Neuronal stem cell (in vitro differentiated cells): ENCODE data around the gene CCDC30.

Experiments
- DNase-seq: peaks from one replicate; pipeline ENCODE4 v3.0.0-alpha.2; 2013; ENCODE audit warnings: low spot score
- H2AFZ ChIP-seq: one replicate; pipeline ENCODE4 v1.6.1; 2013; ENCODE audit warnings: mild to moderate bottlenecking, low read length, inconsistent platforms
- H2AK5ac ChIP-seq: 2 replicates; pipeline ENCODE4 v1.6.1; 2013; ENCODE audit warnings: low read depth, mild to moderate bottlenecking, inconsistent platforms, low read length, moderate library complexity, mixed read lengths
- H2BK120ac ChIP-seq: 2 replicates; pipeline ENCODE4 v1.6.1; 2013; ENCODE audit warnings: low read depth, mild to moderate bottlenecking, inconsistent platforms, low read length, moderate library complexity, mixed read lengths
- H2BK12ac ChIP-seq: one replicate; pipeline ENCODE4 v1.6.1; 2013; ENCODE audit warnings: low read length, inconsistent platforms
- H2BK15ac ChIP-seq: 2 replicates; pipeline ENCODE4 v1.6.1; 2013; ENCODE audit warnings: mild to moderate bottlenecking, low read length, inconsistent platforms, mixed read lengths
- H2BK5ac ChIP-seq: one replicate; pipeline ENCODE4 v1.6.1; 2013; ENCODE audit warnings: inconsistent platforms, mild to moderate bottlenecking, low read length, moderate library complexity
- H3K14ac ChIP-seq: one replicate; pipeline ENCODE4 v1.6.1; 2013; ENCODE audit warnings: low read length, inconsistent platforms
- H3K18ac ChIP-seq: 2 replicates; pipeline ENCODE4 v1.6.1; 2013; ENCODE audit warnings: low read length, inconsistent platforms
- H3K23ac ChIP-seq: 2 replicates; pipeline ENCODE4 v1.6.1; 2013; ENCODE audit warnings: low read depth, mild to moderate bottlenecking, mixed read lengths, low read length, inconsistent platforms; ENCODE audit not compliant: poor library complexity
- H3K27ac ChIP-seq: replicated peaks from 3 replicates; pipeline ENCODE4 v1.5.1; 2013; ENCODE audit warnings: low read length, inconsistent platforms
- H3K27me3 ChIP-seq, 3 experiments: 2 replicates each; pipeline ENCODE4 v1.6.1; 2013; ENCODE audit warnings: low read length in 3 of 3, mild to moderate bottlenecking in 2 of 3, inconsistent platforms in 1 of 3, low read depth in 1 of 3, mixed read lengths in 1 of 3, moderate library complexity in 1 of 3; ENCODE audit not compliant: control insufficient read depth in 3 of 3, insufficient read depth in 3 of 3
- H3K36me3 ChIP-seq, 2 donors: replicated peaks in 1 of 2; 2 replicates each; pipeline ENCODE4 v1.6.1; 2013; ENCODE audit warnings: low read length in 2 of 2; ENCODE audit not compliant: control insufficient read depth in 2 of 2, insufficient read depth in 2 of 2
- H3K4ac ChIP-seq: 2 replicates; pipeline ENCODE4 v1.6.1; 2013; ENCODE audit warnings: inconsistent platforms, mild to moderate bottlenecking, low read length, moderate library complexity
- H3K4me1 ChIP-seq, 2 donors: 1 replicate in 1 of 2; 2 replicates in 1 of 2; pipeline ENCODE4 v1.6.1; 2013; ENCODE audit warnings: low read length in 2 of 2, low read depth in 1 of 2; ENCODE audit not compliant: control insufficient read depth in 2 of 2, insufficient read depth in 1 of 2
- H3K4me2 ChIP-seq: one replicate; pipeline ENCODE4 v1.6.1; 2013; ENCODE audit warnings: mild to moderate bottlenecking, low read length, inconsistent platforms; ENCODE audit not compliant: insufficient read depth, poor library complexity, severe bottlenecking
- H3K4me3 ChIP-seq, 2 donors: 2 replicates each; pipeline ENCODE4 v1.5.1; 2013; ENCODE audit warnings: low read length in 2 of 2, mild to moderate bottlenecking in 2 of 2, inconsistent platforms in 1 of 2, moderate library complexity in 1 of 2
- H3K79me1 ChIP-seq: one replicate; pipeline ENCODE4 v1.6.1; 2013; ENCODE audit warnings: low read depth, mild to moderate bottlenecking, inconsistent platforms, low read length, moderate library complexity
- H3K9ac ChIP-seq: one replicate; pipeline ENCODE4 v1.6.1; 2013; ENCODE audit warnings: mild to moderate bottlenecking, low read depth, low read length, inconsistent platforms; ENCODE audit not compliant: poor library complexity
- H3K9me3 ChIP-seq, 2 donors: replicated peaks in 1 of 2; 2 replicates each; pipeline versions ENCODE3 to v1.6.1; 2013; ENCODE audit warnings: low read length in 2 of 2, mild to moderate bottlenecking in 2 of 2, inconsistent platforms in 1 of 2, low read depth in 1 of 2, mixed read lengths in 1 of 2, moderate library complexity in 1 of 2; ENCODE audit not compliant: control insufficient read depth in 2 of 2, insufficient read depth in 1 of 2
- H4K8ac ChIP-seq: one replicate; pipeline ENCODE4 v1.6.1; 2013; ENCODE audit warnings: low read depth, mild to moderate bottlenecking, inconsistent platforms, low read length, moderate library complexity
- H4K91ac ChIP-seq: one replicate; pipeline ENCODE4 v1.6.1; 2013; ENCODE audit warnings: low read length, low read depth, mild to moderate bottlenecking, inconsistent platforms; ENCODE audit not compliant: poor library complexity
- WGBS, 2 donors: extraction: QIAGEN DNeasy Blood & Tissue Kit; methylation state at CpG; one replicate each; pipeline ENCODE4 v1.1.7; 2013; ENCODE audit warnings: missing lambda C conversion rate in 2 of 2, mixed read lengths in 1 of 2; ENCODE audit not compliant: insufficient read length in 2 of 2, insufficient replicate concordance in 1 of 2; ENCODE audit errors: extremely low coverage in 2 of 2; 5-methylcytosine and 5-hydroxymethylcytosine counted together

CCDC30 gene

GRCh38 chr1:42541104-42541503 lies 78.0 kb downstream of the CCDC30 start:
- Histone ChIP-seq H3K4me2 (no peak overlapping the region), H3K14ac (no peak overlapping the region), H3K4me3 (no peak overlapping the region), H2AK5ac (no peak overlapping the region), H3K9me3 (no peaks in the 10 kb centered on the region), H3K79me1 (no peaks in the 10 kb centered on the region), H2BK15ac (no peak overlapping the region), H2AFZ (no peak overlapping the region), H3K4me1 (no peaks in the 10 kb centered on the region), H3K18ac (no peak overlapping the region), H3K27ac (no peak overlapping the region), H3K9ac (no peak overlapping the region), H2BK120ac (no peak overlapping the region), H2BK5ac (no peak overlapping the region), H4K8ac (no peak overlapping the region), H3K27me3 (no peaks in the 10 kb centered on the region), H4K91ac (no peak overlapping the region), H3K4ac (no peak overlapping the region), H3K36me3 (peaks cover 0 to 1% of the 10 kb centered on the region in 2 donors), H2BK12ac (no peak overlapping the region), H3K23ac (no peak overlapping the region)
- no peak for DNase-seq
- no CpG with 5 or more reads among the region's 1 CpG for WGBS, 2 donors

GRCh38 chr1:42551180-42551579 lies 88.1 kb downstream of the CCDC30 start:
- no peak overlapping the region for H2BK5ac ChIP-seq
- no peaks in the 10 kb centered on the region for H3K27me3 ChIP-seq
- H3K27ac ChIP-seq: no peak overlapping the region
- H3K4me1 ChIP-seq: no peaks in the 10 kb centered on the region
- no peaks in the 10 kb centered on the region for H3K36me3 ChIP-seq
- no peaks in the 10 kb centered on the region for H3K9me3 ChIP-seq
- H3K9ac ChIP-seq: no peak overlapping the region
- H2AFZ ChIP-seq: no peak overlapping the region
- H3K4me2 ChIP-seq: no peak overlapping the region
- no peak overlapping the region for H3K18ac ChIP-seq
- no peak overlapping the region for H3K4ac ChIP-seq
- no peak overlapping the region for H3K23ac ChIP-seq
- H2BK12ac ChIP-seq: no peak overlapping the region
- H3K79me1 ChIP-seq: no peaks in the 10 kb centered on the region
- no CpG with 5 or more reads among the region's 3 CpGs for WGBS, 2 donors
- H3K4me3 ChIP-seq: no peak overlapping the region
- no peak overlapping the region for H3K14ac ChIP-seq
- H4K91ac ChIP-seq: no peak overlapping the region
- DNase-seq: no peak
- no peak overlapping the region for H2AK5ac ChIP-seq
- no peak overlapping the region for H2BK15ac ChIP-seq
- no peak overlapping the region for H4K8ac ChIP-seq
- H2BK120ac ChIP-seq: no peak overlapping the region

GRCh38 chr1:42551590-42551989 lies 88.5 kb downstream of the CCDC30 start:
- H3K14ac ChIP-seq: no peak overlapping the region
- no peak overlapping the region for H3K27ac ChIP-seq
- H3K9ac ChIP-seq: no peak overlapping the region
- H4K8ac ChIP-seq: no peak overlapping the region
- no peak overlapping the region for H3K4ac ChIP-seq
- H3K4me1 ChIP-seq: no peaks in the 10 kb centered on the region
- H3K27me3 ChIP-seq: no peaks in the 10 kb centered on the region
- H2AK5ac ChIP-seq: no peak overlapping the region
- no peak overlapping the region for H3K4me2 ChIP-seq
- no peaks in the 10 kb centered on the region for H3K9me3 ChIP-seq
- DNase-seq: no peak
- WGBS, 2 donors: no CpG with 5 or more reads among the region's 3 CpGs
- H2BK12ac ChIP-seq: no peak overlapping the region
- H3K79me1 ChIP-seq: no peaks in the 10 kb centered on the region
- no peak overlapping the region for H2AFZ ChIP-seq
- no peak overlapping the region for H2BK5ac ChIP-seq
- H2BK120ac ChIP-seq: no peak overlapping the region
- no peak overlapping the region for H3K18ac ChIP-seq
- H4K91ac ChIP-seq: no peak overlapping the region
- no peak overlapping the region for H3K4me3 ChIP-seq
- no peaks in the 10 kb centered on the region for H3K36me3 ChIP-seq
- H3K23ac ChIP-seq: no peak overlapping the region
- no peak overlapping the region for H2BK15ac ChIP-seq

- Histone ChIP-seq H3K23ac (no peak overlapping the region), H3K4me2 (no peak overlapping the region), H2BK12ac (no peak overlapping the region), H3K4me1 (no peaks in the 10 kb centered on the region), H3K9ac (no peak overlapping the region), H4K8ac (no peak overlapping the region), H3K79me1 (no peaks in the 10 kb centered on the region), H3K4me3 (no peak overlapping the region), H2BK120ac (no peak overlapping the region), H3K27ac (no peak overlapping the region), H2BK5ac (no peak overlapping the region), H3K9me3 (no peaks in the 10 kb centered on the region), H2AFZ (no peak overlapping the region), H2BK15ac (no peak overlapping the region), H2AK5ac (no peak overlapping the region), H3K27me3 (no peaks in the 10 kb centered on the region), H3K36me3 (no peaks in the 10 kb centered on the region), H3K18ac (no peak overlapping the region), H3K14ac (no peak overlapping the region), H3K4ac (no peak overlapping the region), H4K91ac (no peak overlapping the region)
- WGBS, 2 donors: no CpG with 5 or more reads among the region's 4 CpGs
- no peak for DNase-seq
Observed at GRCh38 chr1:42552636-42553035, 89.5 kb downstream of the CCDC30 start.
